M059J (cell line): ENCODE results near the gene MGME1. TPM values are rescaled to one million over a fixed set of nuclear protein-coding genes. Genes with fewer than 3 reads are reported as not detected.
"Not testable (repeated sequence)": the region's sequence is repeated elsewhere in the genome, so short reads cannot be mapped to it uniquely, and the experiment has no call there.

ENCODE experiments used
- DNase-seq: peaks from one replicate; pipeline ENCODE4 v3.0.0-alpha.2; 2012; ENCODE audit warnings: low read depth
- total RNA-seq: library from RNA; depleted of rRNA; stranded (reverse); fragments of >200 nt; shearing (Covaris generic); gene quantifications from 2 replicates; pipeline ENCODE4 v1.2.3, GENCODE V29; 2014

The MGME1 gene
- total RNA-seq, 1 experiment from 2014 or later = 27.4 TPM

DNA sequence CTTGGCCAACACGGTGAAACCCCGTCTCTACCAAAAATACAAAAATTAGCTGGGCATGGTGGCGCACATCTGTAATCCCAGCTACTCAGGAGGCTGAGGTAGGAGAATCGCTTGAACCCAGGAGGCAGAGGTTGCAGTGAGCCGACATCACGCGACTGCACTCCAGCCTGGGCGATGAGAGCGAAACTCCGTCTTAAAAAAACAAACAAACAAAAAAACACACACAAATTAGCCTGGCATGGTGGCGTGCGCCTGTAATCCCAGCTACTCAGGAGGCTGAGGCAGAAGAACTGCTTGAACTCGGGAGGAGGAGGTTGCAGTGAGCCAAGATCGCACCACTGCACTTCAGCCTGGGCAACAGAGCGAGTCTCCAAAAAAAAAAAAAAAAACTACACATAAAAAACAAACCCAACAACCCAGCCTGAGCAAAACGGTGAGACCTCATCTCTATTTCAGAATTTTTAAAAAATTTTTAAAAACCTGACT is 8.4 kb upstream of the MGME1 start:
- DNase-seq = not testable (repeated sequence)

- DNase-seq = no peak
These were observed 7.8 kb upstream of the MGME1 start for GRCh38 chr20:17960927-17961586.

- DNase-seq = no peak
These were observed 7.3 kb upstream of the MGME1 start for GRCh38 chr20:17961587-17961940.

DNA sequence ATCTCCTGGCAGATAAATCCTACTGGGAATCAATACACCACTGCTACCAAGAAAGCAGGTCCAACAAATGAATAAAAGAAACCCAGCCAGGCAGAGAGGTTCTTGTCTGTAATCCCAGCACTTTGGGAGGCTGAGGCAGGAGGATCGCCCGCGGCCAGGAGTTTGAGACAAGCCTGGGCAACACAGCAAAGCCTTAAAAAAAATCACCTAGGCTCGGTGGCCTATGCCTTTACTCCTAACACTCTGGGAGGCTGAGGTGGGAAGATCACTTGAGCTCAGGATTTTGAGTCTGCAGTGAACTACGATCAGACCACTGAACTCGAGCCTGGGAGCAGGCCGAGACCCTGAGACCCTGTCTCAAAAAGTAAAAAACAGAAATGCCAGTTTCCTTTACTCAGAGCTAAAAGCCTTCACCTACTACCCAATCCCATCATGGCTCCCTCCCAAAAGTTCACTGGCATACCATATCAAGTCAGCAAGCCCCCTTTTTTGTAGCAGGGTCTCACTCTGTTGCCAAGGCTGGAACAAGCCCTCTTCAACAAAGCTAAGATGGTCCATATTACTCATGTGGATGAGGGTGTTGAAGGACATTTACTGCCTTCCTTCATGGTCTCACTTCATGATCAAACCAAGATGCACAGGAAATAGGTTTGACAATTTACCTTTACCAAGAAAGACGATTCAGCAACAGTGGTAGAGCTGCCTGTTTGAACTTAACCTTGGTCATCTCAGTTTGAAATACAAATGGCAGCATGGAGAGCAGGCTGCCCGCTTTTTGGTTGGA is 5.5 kb upstream of the MGME1 start:
- DNase-seq = no peak

DNA sequence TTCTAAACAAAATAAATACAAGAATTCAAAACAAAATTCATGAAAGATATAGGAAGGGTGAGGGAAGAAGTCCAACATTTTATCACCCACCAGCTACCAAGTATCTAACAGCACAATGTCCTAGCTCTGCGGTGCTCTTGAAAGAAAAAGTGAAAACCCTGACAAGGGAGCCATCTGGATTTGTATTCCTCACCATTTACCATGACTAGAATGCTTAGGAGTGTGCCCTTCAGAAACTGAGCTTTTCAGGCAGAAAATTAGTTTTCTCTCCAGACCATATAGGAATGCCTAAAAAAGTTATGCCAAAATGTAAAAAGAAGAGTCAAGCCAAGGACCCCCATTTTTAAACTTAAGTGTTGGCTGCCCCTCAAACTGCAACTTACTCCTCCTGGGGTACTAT is 4.7 kb upstream of the MGME1 start:
- DNase-seq = no peak

DNA sequence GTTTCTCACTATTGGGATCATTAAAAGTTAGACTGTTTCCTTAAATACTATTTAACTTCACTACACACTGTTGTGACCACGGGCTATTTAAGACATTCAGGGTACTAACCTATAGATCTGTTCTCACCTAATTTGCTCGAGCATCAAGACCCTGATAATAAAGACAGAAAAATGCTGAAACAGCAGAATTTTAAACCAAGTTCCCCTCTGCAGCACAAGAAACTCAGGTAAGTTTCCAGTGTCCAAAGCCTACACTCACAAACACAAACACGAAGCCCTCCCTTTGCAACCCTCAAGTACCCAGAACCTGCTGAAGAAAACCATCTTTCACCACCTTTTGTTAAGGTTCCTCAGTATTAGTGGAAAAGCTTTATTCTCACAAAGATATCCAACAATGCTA is 4.2 kb upstream of the MGME1 start:
- no peak for DNase-seq

GRCh38 chr20:17965042-17965697 is 3.6 kb upstream of the MGME1 start:
- no peak for DNase-seq

DNA sequence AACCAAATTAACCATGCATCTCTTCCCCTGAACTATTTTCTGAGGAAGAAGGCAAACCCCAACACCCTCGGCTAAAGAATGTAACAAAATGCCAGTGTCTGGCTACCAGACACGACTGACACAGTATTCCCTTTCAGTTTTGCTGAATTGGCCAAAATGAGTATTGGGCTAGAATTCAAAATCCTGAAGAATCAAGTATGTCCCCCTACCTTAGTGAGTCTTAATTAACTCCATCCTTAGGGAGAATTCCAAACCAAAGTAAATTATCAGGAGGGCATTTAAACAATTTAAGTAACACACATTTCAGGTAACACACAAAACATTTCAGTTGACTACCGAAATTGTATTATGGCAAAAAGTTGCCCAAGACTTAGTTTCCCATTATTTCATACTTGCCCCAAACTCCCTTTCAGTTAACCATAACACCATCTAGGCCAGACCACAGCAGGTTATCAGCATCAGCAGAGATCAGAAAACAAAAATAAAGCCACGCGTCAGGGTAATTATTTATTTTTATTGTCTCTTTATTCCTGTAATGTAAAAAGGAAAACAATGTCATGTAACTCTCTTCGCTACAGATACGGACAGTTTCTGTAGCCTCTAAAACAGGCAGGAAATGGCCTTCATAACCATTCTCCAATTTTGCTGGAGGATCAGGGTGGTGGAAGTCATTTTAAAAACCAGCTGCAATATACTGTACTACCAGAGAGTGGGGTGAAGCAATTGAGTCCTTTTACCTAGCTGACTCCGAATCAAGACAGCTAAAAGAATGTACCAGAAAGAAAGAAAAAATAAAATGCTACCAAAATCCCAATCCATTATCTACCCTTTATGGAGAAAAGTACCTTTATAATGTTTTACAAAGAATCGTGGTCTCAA is 2.1 kb upstream of the MGME1 start:
- DNase-seq = peak; percentile 63

DNA sequence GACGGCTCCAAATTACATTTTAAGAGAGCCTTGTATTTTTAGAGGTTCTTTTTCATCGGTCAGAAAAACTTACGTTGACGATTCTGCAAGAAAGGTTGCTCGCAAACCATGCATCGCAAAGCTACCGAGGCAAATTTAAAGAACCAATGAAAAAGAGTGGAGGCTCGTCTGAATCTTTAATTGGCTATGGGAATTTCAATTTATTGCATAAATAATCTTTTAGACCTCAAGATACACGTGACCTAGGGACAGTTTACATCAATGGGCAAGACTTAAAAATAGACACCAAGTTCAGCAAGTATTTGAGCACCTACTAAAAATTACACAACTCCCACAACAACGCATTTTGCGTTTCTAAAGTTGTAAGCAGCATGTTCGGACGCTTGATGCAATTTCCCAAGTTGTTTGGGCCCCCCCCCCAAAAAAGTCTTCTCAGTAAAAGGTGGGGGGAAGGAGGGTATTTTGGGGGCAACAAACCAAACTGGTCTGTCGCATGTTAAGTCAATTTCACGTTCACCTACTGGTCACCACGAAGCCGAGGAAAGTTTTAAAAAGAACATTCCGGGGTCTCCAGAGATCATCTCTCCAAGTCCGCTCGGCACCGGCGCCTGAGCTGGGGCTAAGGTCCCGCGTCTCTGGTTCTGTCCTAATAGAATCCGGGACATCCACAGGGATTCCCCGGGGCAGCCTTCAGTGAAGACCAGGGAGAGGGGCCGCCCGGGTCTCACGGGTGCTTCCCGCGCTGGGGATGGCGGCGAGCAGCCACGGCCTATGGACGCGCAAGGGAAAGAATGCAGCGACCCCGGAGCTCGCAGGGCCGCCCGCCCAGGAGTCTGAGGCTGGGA is 1.1 kb upstream of the MGME1 start:
- peak; percentile 65 for DNase-seq

DNA sequence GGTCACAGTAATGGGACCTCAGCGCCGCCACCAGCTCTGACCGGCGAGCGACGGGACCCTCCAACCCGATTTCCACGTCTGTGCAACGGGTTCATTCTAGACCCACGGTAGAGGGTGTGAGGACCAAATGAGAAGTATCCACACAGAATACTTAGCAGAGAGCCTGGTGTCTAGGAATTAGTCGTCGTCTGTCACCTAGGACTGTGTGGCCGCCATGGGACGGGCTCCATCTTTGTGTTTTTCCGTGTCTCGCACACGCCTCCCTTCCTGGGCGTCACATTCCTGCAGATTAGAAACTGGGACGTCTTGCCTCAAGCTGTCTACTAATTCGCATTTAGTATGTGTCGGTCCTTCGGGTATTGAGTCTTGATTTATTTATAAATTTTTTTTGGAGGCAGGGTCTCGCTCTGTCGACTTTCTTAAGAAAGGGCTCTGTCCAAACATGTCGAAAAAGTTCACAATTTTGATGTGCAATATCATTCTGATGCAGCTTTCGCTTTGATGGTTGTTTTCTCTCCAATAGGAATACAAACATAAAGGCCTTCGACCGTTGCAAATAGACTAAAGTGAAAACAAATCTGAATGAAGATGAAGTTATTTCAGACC is 563 bp downstream of the MGME1 start:
- DNase-seq = peak; percentile 74

DNA sequence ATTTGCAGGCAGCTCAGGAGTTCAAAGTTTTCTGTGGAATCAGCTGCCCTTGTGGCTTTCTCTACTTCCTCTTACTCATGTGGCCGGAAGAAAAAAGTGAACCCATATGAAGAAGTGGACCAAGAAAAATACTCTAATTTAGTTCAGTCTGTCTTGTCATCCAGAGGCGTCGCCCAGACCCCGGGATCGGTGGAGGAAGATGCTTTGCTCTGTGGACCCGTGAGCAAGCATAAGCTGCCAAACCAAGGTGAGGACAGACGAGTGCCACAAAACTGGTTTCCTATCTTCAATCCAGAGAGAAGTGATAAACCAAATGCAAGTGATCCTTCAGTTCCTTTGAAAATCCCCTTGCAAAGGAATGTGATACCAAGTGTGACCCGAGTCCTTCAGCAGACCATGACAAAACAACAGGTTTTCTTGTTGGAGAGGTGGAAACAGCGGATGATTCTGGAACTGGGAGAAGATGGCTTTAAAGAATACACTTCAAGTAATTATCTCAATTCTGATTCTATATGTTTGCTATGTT is 1.1 kb downstream of the MGME1 start:
- peak; percentile 86 for DNase-seq

DNA sequence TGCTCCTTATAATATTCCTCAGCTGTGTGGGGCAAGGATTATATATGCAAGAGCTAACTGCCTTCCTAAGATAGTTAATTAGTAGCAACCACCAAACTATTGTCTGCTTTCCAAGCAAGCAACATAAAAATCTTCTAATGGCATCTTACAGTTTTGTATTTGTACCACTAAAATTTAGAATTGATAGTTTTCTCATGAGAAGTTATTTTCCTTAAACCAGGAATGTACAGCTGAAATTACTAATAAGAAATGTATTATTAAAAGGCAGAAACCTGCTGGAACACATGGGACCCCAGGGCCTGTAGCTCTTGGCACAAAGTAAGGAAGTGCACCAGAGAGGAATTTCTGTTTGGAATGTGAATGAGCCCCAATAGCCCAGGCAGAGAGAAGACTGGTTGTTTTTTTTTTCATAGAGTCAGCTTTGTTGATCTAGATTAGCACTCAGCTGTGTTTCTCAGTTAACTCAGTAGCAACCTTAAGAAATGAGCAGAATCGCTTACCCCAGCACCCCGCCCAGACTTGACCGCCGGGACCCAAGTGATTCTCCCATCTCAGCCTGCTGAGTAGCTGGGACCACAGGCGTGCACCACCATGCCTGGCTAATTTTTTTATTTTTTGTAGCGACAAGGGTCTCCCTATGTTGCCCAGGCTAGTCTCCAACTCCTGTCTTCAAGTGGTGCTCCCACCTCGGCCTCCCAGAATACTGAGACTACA is 2.6 kb downstream of the MGME1 start:
- DNase-seq = peak; percentile 82

- DNase-seq = peak; percentile 55
These were observed 3.3 kb downstream of the MGME1 start for GRCh38 chr20:17972121-17972520.

GRCh38 chr20:17976305-17976704 is 7.5 kb downstream of the MGME1 start:
- DNase-seq = no peak

DNA sequence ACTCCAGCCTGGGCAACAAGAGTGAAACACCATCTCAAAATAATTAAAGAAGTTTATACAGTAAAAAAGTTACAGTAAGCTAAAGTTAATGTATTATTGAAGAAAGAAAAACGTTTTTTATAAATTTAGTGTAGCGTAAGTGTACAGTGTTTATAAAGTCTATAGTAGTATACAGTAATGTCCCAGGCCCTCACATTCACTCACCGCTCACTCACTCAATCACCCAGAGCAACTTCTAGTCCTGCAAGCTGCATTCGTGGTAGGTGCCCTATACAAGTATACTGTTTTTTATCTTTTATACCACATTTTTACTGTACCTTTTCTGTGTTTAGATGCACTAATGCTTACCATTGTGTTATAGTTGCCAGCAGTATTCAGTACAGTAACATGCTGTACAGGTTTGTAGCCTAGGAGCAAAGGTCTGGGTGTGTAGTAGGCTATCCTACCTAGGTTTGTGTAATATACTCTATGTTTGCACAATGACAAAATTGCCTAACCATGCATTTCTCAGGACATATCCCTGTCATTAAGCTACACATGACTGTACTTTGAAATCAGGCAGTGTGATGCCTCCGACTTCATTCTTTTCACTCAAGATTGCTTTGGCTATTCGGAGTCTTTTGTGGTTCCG is 16.7 kb downstream of the MGME1 start:
- DNase-seq = no peak

GRCh38 chr20:17987988-17988387 is 19.2 kb downstream of the MGME1 start:
- no peak for DNase-seq

DNA sequence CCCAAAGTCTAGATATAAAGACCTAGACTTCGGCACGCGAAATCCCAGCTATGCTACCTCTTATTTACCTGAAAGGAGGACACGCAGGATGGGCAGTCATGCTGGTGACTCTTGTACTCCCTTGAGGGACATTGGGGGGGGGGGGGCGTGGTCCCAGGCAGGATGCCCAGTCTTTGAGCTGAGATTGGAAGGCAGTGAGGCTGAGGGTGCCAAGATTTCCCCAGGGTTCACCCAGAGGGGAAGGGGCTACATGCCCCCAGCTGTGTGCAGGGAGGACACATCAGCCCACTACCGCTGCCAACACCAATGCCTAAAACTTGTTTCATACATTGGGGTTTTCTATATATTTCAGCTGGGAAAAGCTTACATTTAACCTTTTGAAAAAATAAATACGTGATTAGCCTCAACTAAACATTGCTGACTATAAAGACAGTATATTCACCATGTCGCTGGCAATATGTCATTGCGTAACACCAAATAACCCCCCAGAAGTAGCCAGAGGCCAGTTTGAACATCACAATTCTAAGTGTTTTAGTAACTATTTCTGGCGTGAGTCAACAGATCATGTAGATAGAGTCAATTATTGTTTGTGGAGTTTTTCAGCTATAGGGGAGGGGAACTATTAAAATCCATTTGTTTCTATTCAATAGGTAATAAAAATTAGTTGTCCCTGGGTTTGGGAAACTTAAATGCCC is 21.6 kb downstream of the MGME1 start:
- peak; percentile 92 for DNase-seq

GRCh38 chr20:17992224-17992637 is 23.4 kb downstream of the MGME1 start:
- peak; percentile 48 for DNase-seq
